Muscle of leg (tissue), 11 donors: ENCODE data around the gene FGFBP1. TPM values are rescaled to one million over a fixed set of nuclear protein-coding genes. Genes with fewer than 3 reads are reported as not detected.

Experiments
- DNase-seq: peaks from one replicate; pipeline ENCODE4 v3.0.0; 2013
- H3K27ac ChIP-seq: one replicate; pipeline ENCODE4 v1.5.1; 2013; ENCODE audit warnings: mild to moderate bottlenecking, low read length, control low read depth
- H3K27me3 ChIP-seq: one replicate; pipeline ENCODE4 v1.6.1; 2013; ENCODE audit warnings: low read length; ENCODE audit not compliant: control insufficient read depth, insufficient read depth
- H3K36me3 ChIP-seq: one replicate; pipeline ENCODE4 v1.6.1; 2013; ENCODE audit warnings: low read length; ENCODE audit not compliant: control insufficient read depth, insufficient read depth
- H3K4me1 ChIP-seq: one replicate; pipeline ENCODE4 v1.6.1; 2013; ENCODE audit warnings: low read length; ENCODE audit not compliant: control insufficient read depth, insufficient read depth
- H3K4me3 ChIP-seq: one replicate; pipeline ENCODE4 v1.5.1; 2013; ENCODE audit warnings: low read length, control low read depth
- H3K9me3 ChIP-seq: replicated peaks from 2 replicates; pipeline ENCODE4 v1.6.1; 2013; ENCODE audit warnings: low read depth, low read length; ENCODE audit not compliant: control insufficient read depth
- WGBS: methylation state at CpG from one replicate; pipeline ENCODE4 v1.1.5; 2013; ENCODE audit warnings: missing lambda C conversion rate; ENCODE audit not compliant: insufficient coverage; 5-methylcytosine and 5-hydroxymethylcytosine counted together
- polyA plus RNA-seq, 8 donors: library from polyadenylated mRNA; unstranded; fragments of 120-200 nt; gene quantifications; one replicate each; pipeline versions ENCODE4 v1.2.1 to v1.2.3, GENCODE V29; 2013; ENCODE audit warnings: inconsistent platforms in 1 of 8, low replicate concordance in 1 of 8; ENCODE audit not compliant: insufficient read length in 8 of 8, insufficient read depth in 1 of 8
- total RNA-seq: library from RNA; stranded (reverse); fragments of 120-200 nt; gene quantifications from one replicate; pipeline ENCODE4 v1.2.4, GENCODE V29; 2013

The FGFBP1 gene
- total and polyA plus RNA-seq, 9 donors: 0.15 to 0.28 TPM; not detected in 7

GRCh38 chr4:15914291-15914690 lies 24.2 kb downstream of the FGFBP1 start:
- H3K27ac ChIP-seq: no peak overlapping the region
- no CpG with 5 or more reads among the region's 4 CpGs for WGBS
- no peaks in the 10 kb centered on the region for H3K36me3 ChIP-seq
- no peak for DNase-seq
- peaks cover 1% of the 10 kb centered on the region for H3K27me3 ChIP-seq
- H3K9me3 ChIP-seq: no peaks in the 10 kb centered on the region
- H3K4me3 ChIP-seq: no peak overlapping the region
- H3K4me1 ChIP-seq: no peaks in the 10 kb centered on the region

DNA sequence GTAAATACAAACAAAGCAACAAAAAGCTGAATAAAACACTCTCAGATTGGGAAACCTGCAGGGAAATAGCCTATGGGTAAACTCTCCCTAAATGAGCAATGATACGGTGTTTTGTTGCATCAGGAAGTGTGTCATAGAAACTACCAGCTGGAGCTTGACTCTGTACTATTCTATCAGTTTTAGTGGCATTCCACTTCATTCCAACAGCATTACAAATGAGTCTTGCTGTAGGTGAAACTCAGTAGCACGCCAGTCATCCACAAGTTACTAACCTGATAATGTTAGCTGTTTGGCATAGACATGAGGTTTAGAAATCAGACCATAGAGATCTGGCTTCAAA lies 24.9 kb downstream of the FGFBP1 start:
- Histone ChIP-seq H3K27ac (no peak overlapping the region), H3K4me3 (no peak overlapping the region), H3K27me3 (no peaks in the 10 kb centered on the region), H3K4me1 (no peaks in the 10 kb centered on the region), H3K36me3 (no peaks in the 10 kb centered on the region), H3K9me3 (no peaks in the 10 kb centered on the region)
- no CpG with 5 or more reads among the region's 2 CpGs for WGBS
- DNase-seq: no peak

GRCh38 chr4:15912961-15913630 lies 25.4 kb downstream of the FGFBP1 start:
- H3K4me1 ChIP-seq: no peaks in the 10 kb centered on the region
- no peaks in the 10 kb centered on the region for H3K9me3 ChIP-seq
- H3K4me3 ChIP-seq: no peak overlapping the region
- DNase-seq: no peak
- H3K27me3 ChIP-seq: no peaks in the 10 kb centered on the region
- H3K36me3 ChIP-seq: no peaks in the 10 kb centered on the region
- 60% methylated on average over 1 of the region's 8 CpGs for whole genome bisulfite sequencing
- no peak overlapping the region for H3K27ac ChIP-seq

DNA sequence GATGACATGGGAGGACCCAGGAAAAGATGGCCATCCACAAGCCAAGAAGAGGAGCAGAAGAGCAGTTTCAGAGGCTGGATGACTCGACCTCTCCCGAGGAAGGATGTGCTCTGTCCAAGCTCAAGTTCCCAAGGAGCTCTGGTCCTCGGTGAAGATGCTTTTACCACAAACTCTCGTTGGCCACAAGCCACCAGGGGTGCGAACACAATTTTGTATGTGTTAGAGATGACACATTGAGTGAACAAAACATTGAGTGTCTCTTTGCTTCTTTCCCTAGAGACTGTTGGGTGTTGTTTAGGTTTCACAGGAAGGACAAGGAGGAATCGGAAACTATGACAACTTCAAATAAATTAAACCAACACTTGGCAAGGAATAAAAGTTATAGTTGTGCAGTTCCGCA lies 26.3 kb downstream of the FGFBP1 start:
- no peak for DNase-seq
- no peak overlapping the region for H3K27ac ChIP-seq
- H3K27me3 ChIP-seq: no peaks in the 10 kb centered on the region
- H3K4me1 ChIP-seq: no peaks in the 10 kb centered on the region
- H3K9me3 ChIP-seq: no peaks in the 10 kb centered on the region
- no peaks in the 10 kb centered on the region for H3K36me3 ChIP-seq
- no peak overlapping the region for H3K4me3 ChIP-seq
- no CpG with 5 or more reads among the region's 7 CpGs for WGBS

DNA sequence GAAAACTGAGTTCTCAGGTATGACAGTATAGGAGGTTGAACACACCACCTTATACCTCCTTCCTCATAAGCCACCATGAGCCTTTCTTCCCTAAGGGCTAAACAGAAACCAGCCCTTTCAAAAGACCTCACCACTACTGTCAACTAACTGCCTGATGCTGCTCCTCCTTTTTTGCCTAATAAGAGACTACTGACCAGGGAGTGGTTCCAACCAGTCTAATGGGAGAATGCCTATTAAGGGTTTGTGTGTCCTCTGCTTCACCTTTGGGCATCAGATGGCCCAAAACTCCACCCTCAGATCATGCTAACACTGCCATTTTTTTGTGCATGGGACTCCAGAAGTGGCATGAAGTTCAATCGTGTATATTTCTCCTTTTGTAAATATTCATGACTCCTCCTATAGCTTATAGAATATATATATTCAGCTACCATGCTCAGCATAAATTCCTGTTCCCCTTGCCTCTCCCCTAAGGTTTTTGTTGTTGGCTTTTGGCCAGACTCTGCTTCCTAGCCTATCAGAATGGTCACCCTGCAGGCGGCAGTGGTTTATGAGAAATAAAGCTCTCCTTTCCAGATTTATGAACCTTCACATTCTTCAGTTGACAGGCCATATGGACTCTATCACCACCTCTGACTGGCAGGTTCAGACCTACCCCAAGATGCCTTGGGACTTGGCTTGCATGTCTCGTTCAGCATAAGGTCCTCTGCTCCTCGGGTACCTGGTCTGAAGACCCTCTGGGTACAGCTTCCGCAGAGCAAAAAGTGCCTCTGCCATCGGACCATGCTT lies 28.2 kb downstream of the FGFBP1 start:
- 52% methylated on average over 5 of the region's 6 CpGs for WGBS
- no peak overlapping the region for H3K27ac ChIP-seq
- H3K4me1 ChIP-seq: no peaks in the 10 kb centered on the region
- H3K4me3 ChIP-seq: no peak overlapping the region
- DNase-seq: no peak
- H3K9me3 ChIP-seq: no peaks in the 10 kb centered on the region
- no peaks in the 10 kb centered on the region for H3K27me3 ChIP-seq
- H3K36me3 ChIP-seq: no peaks in the 10 kb centered on the region

DNA sequence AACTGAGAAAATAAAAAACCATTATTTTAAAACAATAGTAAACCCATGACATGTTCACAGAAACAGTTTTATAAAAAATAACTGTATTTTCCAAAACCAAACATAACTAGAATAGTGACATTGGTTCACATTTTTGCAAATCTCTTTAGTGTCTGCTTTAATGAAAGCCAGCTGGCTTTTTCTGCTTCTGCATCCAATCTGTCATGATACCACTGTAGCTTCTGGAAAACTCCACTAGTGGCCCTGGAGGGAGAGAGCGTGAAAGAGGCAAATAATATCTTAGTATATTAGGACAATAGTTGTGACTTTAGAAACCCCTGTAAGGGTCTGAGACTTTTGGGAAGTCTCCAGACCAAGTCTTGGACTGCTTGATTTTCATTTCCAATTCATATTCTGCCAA lies 31.1 kb downstream of the FGFBP1 start:
- no peaks in the 10 kb centered on the region for H3K4me1 ChIP-seq
- H3K4me3 ChIP-seq: no peak overlapping the region
- H3K36me3 ChIP-seq: no peaks in the 10 kb centered on the region
- H3K27ac ChIP-seq: peak overlapping the region; percentile 29
- peak; percentile 73 for DNase-seq
- no peaks in the 10 kb centered on the region for H3K9me3 ChIP-seq
- no CpG with 5 or more reads among the region's 1 CpG for WGBS
- no peaks in the 10 kb centered on the region for H3K27me3 ChIP-seq

DNA sequence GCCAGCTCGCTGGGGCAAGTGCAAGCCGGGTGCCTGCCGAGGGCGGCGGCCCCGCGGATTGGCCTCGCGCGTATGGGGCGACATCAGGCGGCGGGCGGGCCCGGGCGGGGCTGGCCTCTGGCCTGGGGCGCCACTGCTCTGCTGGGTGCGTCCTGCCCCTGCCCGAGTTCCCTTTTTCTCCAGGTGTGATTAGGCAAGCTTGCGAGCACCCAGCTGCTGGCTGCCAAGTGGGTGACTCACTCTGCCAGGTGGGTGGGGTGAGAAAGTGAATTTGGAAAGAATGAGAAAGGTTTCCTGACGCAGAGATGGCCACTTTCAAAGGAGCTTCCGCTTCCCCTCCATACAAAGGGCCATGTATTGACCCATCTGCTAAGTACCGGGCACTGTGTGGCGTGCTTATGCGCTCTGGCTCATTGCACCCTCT lies 32.5 kb downstream of the FGFBP1 start:
- Histone ChIP-seq H3K27ac (no peak overlapping the region), H3K36me3 (no peaks in the 10 kb centered on the region), H3K4me1 (no peaks in the 10 kb centered on the region), H3K9me3 (no peaks in the 10 kb centered on the region), H3K4me3 (no peak overlapping the region), H3K27me3 (no peaks in the 10 kb centered on the region)
- DNase-seq: no peak
- WGBS: 69% methylated on average over 22 of the region's 25 CpGs

GRCh38 chr4:15902746-15903145 lies 35.8 kb downstream of the FGFBP1 start:
- Histone ChIP-seq H3K27me3 (no peaks in the 10 kb centered on the region), H3K4me3 (no peak overlapping the region), H3K4me1 (no peaks in the 10 kb centered on the region), H3K27ac (no peak overlapping the region), H3K36me3 (no peaks in the 10 kb centered on the region), H3K9me3 (no peaks in the 10 kb centered on the region)
- WGBS: no CpG with 5 or more reads among the region's 2 CpGs
- DNase-seq: no peak

GRCh38 chr4:15901998-15902397 lies 36.5 kb downstream of the FGFBP1 start:
- Histone ChIP-seq H3K27ac (no peak overlapping the region), H3K9me3 (no peaks in the 10 kb centered on the region)
- DNase-seq: no peak

GRCh38 chr4:15901007-15901406 lies 37.5 kb downstream of the FGFBP1 start:
- DNase-seq: no peak
- no CpG with 5 or more reads among the region's 3 CpGs for WGBS
- no peaks in the 10 kb centered on the region for H3K36me3 ChIP-seq
- no peak overlapping the region for H3K4me3 ChIP-seq
- no peaks in the 10 kb centered on the region for H3K9me3 ChIP-seq
- no peak overlapping the region for H3K27ac ChIP-seq
- no peaks in the 10 kb centered on the region for H3K27me3 ChIP-seq
- H3K4me1 ChIP-seq: no peaks in the 10 kb centered on the region

More at GRCh38 chr4:15901998-15902397, 36.5 kb downstream of the FGFBP1 start:
- Histone ChIP-seq H3K27me3 (no peaks in the 10 kb centered on the region), H3K4me1 (no peaks in the 10 kb centered on the region), H3K4me3 (no peak overlapping the region), H3K36me3 (no peaks in the 10 kb centered on the region)
- no CpG with 5 or more reads among the region's 2 CpGs for WGBS
